H1 (cell line): ENCODE data around the gene MPP2. TPM values are rescaled to one million over a fixed set of nuclear protein-coding genes. Genes with fewer than 3 reads are reported as not detected.
A peak's percentile ranks its signal among the peaks of the same experiment; 100 is the strongest.

ENCODE experiments used
- CTCF ChIA-PET: fragments of 300-600 bp; sonication (Branson Sonifier 250); formaldehyde crosslinking; loops from one replicate; lab custom pipeline; 2021; ENCODE audit not compliant: partially characterized antibody; lab: Charles Lee
- POLR2A ChIA-PET: fragments of 300-600 bp; sonication (Branson Sonifier 250); formaldehyde crosslinking; loops from one replicate; lab custom pipeline; 2021; ENCODE audit warnings: inconsistent platforms; ENCODE audit not compliant: partially characterized antibody; lab: Charles Lee
- DNase-seq, 2 experiments: peaks; one replicate each; pipeline versions ENCODE4 v3.0.0 to v3.0.0-alpha.2; 2010 to 2022; ENCODE audit warnings: low spot score in 2 of 2, low read depth in 1 of 2, mixed read lengths in 1 of 2
- FAIRE-seq: peaks from 2 replicates; lab custom pipeline; 2011; peaks lifted over from hg19 to GRCh38; lab: Jason Lieb, UNC
- H2AFZ ChIP-seq: 2 replicates; pipeline ENCODE4 v1.8.1; 2012; ENCODE audit warnings: low read length, inconsistent platforms
- H2AK5ac ChIP-seq: 2 replicates; pipeline ENCODE4 v1.6.1; 2013; ENCODE audit warnings: low read depth, low read length
- H2BK120ac ChIP-seq: replicated peaks from 2 replicates; pipeline ENCODE3; 2013; ENCODE audit warnings: low read depth, low read length, inconsistent platforms
- H2BK12ac ChIP-seq: 2 replicates; pipeline ENCODE4 v1.6.1; 2013; ENCODE audit warnings: low read depth, low read length
- H2BK15ac ChIP-seq: 2 replicates; pipeline ENCODE4 v1.6.1; 2013; ENCODE audit warnings: low read length
- H2BK20ac ChIP-seq: 2 replicates; pipeline ENCODE4 v1.6.1; 2013; ENCODE audit warnings: low read length
- H2BK5ac ChIP-seq: 2 replicates; pipeline ENCODE4 v1.6.1; 2013; ENCODE audit warnings: low read depth, low read length
- H3K14ac ChIP-seq: 2 replicates; pipeline ENCODE4 v1.6.1; 2013; ENCODE audit warnings: inconsistent platforms; ENCODE audit not compliant: insufficient read length
- H3K18ac ChIP-seq: 2 replicates; pipeline ENCODE4 v1.6.1; 2013; ENCODE audit warnings: low read length; ENCODE audit errors: extremely low read depth
- H3K23ac ChIP-seq: 2 replicates; pipeline ENCODE4 v1.6.1; 2013; ENCODE audit warnings: inconsistent platforms; ENCODE audit not compliant: insufficient read length
- H3K23me2 ChIP-seq: 2 replicates; pipeline ENCODE4 v1.6.1; 2013; ENCODE audit warnings: low read depth, low read length
- H3K27ac ChIP-seq: 2 replicates; pipeline ENCODE4 v1.6.1; 2011; ENCODE audit warnings: low read depth, low read length, inconsistent platforms
- H3K27me3 ChIP-seq, 4 experiments: replicated peaks in 1 of 4; 1 replicate in 1 of 4; 2 replicates in 3 of 4; pipeline versions ENCODE4 v1.6.1 to v1.8.1; 2011 to 2013; ENCODE audit warnings: low read length in 3 of 4, mild to moderate bottlenecking in 3 of 4, inconsistent platforms in 2 of 4, mixed read lengths in 2 of 4, moderate library complexity in 1 of 4; ENCODE audit not compliant: control insufficient read depth in 3 of 4, insufficient read depth in 3 of 4; ENCODE audit errors: extremely low read depth in 1 of 4
- H3K36me3 ChIP-seq, 4 experiments: 2 replicates each; pipeline versions ENCODE4 v1.6.1 to v1.8.1; 2011 to 2013; ENCODE audit warnings: mild to moderate bottlenecking in 4 of 4, low read length in 3 of 4, moderate library complexity in 2 of 4, control low read depth in 1 of 4, inconsistent platforms in 1 of 4; ENCODE audit not compliant: insufficient read depth in 4 of 4, control insufficient read depth in 2 of 4
- H3K4ac ChIP-seq: replicated peaks from 2 replicates; pipeline ENCODE3; 2013; ENCODE audit warnings: low read length, low read depth, mixed read lengths, inconsistent platforms; ENCODE audit not compliant: insufficient read length
- H3K4me1 ChIP-seq, 4 experiments: replicated peaks in 1 of 4; 1 replicate in 1 of 4; 2 replicates in 3 of 4; pipeline versions ENCODE4 v1.6.1 to v1.8.1; 2011 to 2013; ENCODE audit warnings: low read length in 3 of 4, inconsistent platforms in 2 of 4, mixed read lengths in 1 of 4; ENCODE audit not compliant: insufficient read depth in 4 of 4, control insufficient read depth in 3 of 4
- H3K4me2 ChIP-seq, 2 experiments: 2 replicates each; pipeline versions ENCODE4 v1.6.1 to v1.8.1; 2011 to 2013; ENCODE audit warnings: low read depth in 2 of 2, low read length in 2 of 2, control low read depth in 1 of 2, inconsistent platforms in 1 of 2, mild to moderate bottlenecking in 1 of 2; ENCODE audit not compliant: insufficient read depth in 1 of 2
- H3K4me3 ChIP-seq, 4 experiments: fragments of 200-600, 300-600 bp in 1 of 4; sonication (generic), shearing (Covaris generic), sonication (Bioruptor Twin) in 1 of 4; 2 replicates each; pipeline versions ENCODE4 v1.5.1 to v1.8.1; 2011 to 2016; ENCODE audit warnings: low read length in 4 of 4, low read depth in 3 of 4, control low read depth in 2 of 4, inconsistent platforms in 2 of 4, mild to moderate bottlenecking in 2 of 4, mixed read lengths in 1 of 4, moderate library complexity in 1 of 4; ENCODE audit not compliant: insufficient read depth in 2 of 4; ENCODE audit errors: extremely low read depth in 1 of 4
- H3K56ac ChIP-seq: replicated peaks from 2 replicates; pipeline ENCODE3; 2013; ENCODE audit warnings: low read depth, mild to moderate bottlenecking, mixed read lengths, low read length, inconsistent platforms; ENCODE audit not compliant: insufficient read length
- H3K79me1 ChIP-seq: 2 replicates; pipeline ENCODE4 v1.6.1; 2013; ENCODE audit warnings: low read depth, low read length, control low read depth
- H3K79me2 ChIP-seq, 2 experiments: 2 replicates each; pipeline versions ENCODE4 v1.6.1 to v1.8.1; 2012 to 2013; ENCODE audit warnings: low read length in 2 of 2, mild to moderate bottlenecking in 2 of 2, inconsistent platforms in 1 of 2; ENCODE audit not compliant: insufficient read depth in 2 of 2, control insufficient read depth in 1 of 2
- H3K9ac ChIP-seq, 4 experiments: replicated peaks in 1 of 4; 1 replicate in 1 of 4; 2 replicates in 3 of 4; pipeline versions ENCODE4 v1.6.1 to v1.8.1; 2011 to 2013; ENCODE audit warnings: low read depth in 3 of 4, low read length in 3 of 4, control low read depth in 2 of 4, mild to moderate bottlenecking in 2 of 4, moderate library complexity in 2 of 4, inconsistent platforms in 1 of 4; ENCODE audit errors: extremely low read depth in 1 of 4
- H3K9me3 ChIP-seq, 2 experiments: 2 replicates each; pipeline versions ENCODE4 v1.6.1 to v1.8.1; 2012 to 2013; ENCODE audit warnings: mild to moderate bottlenecking in 2 of 2, moderate library complexity in 2 of 2, control low read depth in 1 of 2, inconsistent platforms in 1 of 2, low read depth in 1 of 2, low read length in 1 of 2, mixed read lengths in 1 of 2; ENCODE audit not compliant: insufficient read depth in 2 of 2
- H4K20me1 ChIP-seq, 2 experiments: replicated peaks in 1 of 2; 2 replicates each; pipeline versions ENCODE3 to v1.8.1; 2011 to 2013; ENCODE audit warnings: inconsistent platforms in 2 of 2, low read length in 2 of 2, mild to moderate bottlenecking in 1 of 2; ENCODE audit not compliant: insufficient read depth in 2 of 2, control insufficient read depth in 1 of 2
- H4K5ac ChIP-seq: 2 replicates; pipeline ENCODE4 v1.6.1; 2013; ENCODE audit warnings: low read length, low read depth, mixed read lengths, inconsistent platforms; ENCODE audit not compliant: insufficient read length
- H4K8ac ChIP-seq: 2 replicates; pipeline ENCODE4 v1.8.0; 2013; ENCODE audit warnings: mild to moderate bottlenecking, moderate library complexity, low read length, inconsistent platforms; ENCODE audit not compliant: insufficient read depth; ENCODE audit errors: extremely low read depth
- H4K91ac ChIP-seq: replicated peaks from 2 replicates; pipeline ENCODE3; 2013; ENCODE audit warnings: low read length, mixed read lengths, inconsistent platforms; ENCODE audit not compliant: insufficient read length
- CREB1 ChIP-seq: IDR thresholded peaks from 2 replicates; pipeline ENCODE4 v1.6.1; 2012; ENCODE audit warnings: inconsistent platforms
- EGR1 ChIP-seq: IDR thresholded peaks from 2 replicates; pipeline ENCODE4 v1.6.1; 2011; ENCODE audit warnings: low read depth, low read length, borderline replicate concordance
- EZH2 ChIP-seq: fragments of 200-600 bp; sonication (generic); IDR thresholded peaks from 2 replicates; pipeline ENCODE4 v1.7.1; 2012; ENCODE audit warnings: low read depth, mild to moderate bottlenecking, moderate library complexity, low read length, inconsistent platforms; ENCODE audit not compliant: severe bottlenecking
- GTF2F1 ChIP-seq: IDR thresholded peaks from 2 replicates; pipeline ENCODE4 v1.6.1; 2012; ENCODE audit warnings: low read depth, low read length, improper control_type of control experiment, borderline replicate concordance
- JUND ChIP-seq: IDR thresholded peaks from 2 replicates; pipeline ENCODE4 v1.6.1; 2011; ENCODE audit warnings: mild to moderate bottlenecking, improper control_type of control experiment, low read length
- SIX5 ChIP-seq: IDR thresholded peaks from 2 replicates; pipeline ENCODE4 v1.6.1; 2011; ENCODE audit warnings: mild to moderate bottlenecking, low read depth, low read length
- WGBS, 2 experiments: shearing (Covaris generic) in 1 of 2; methylation state at CpG; one replicate each; pipeline versions ENCODE4 v1.1.6 to v1.1.7; 2013 to 2015; ENCODE audit warnings: low lambda C conversion rate in 2 of 2, mixed read lengths in 2 of 2, inconsistent platforms in 1 of 2, low coverage in 1 of 2, missing lambda C conversion rate in 1 of 2; ENCODE audit not compliant: insufficient replicate concordance in 2 of 2, insufficient coverage in 1 of 2, insufficient read length in 1 of 2; ENCODE audit errors: extremely low coverage in 1 of 2, missing lambda C conversion rate in 1 of 2; 5-methylcytosine and 5-hydroxymethylcytosine counted together
- polyA plus RNA-seq, 7 experiments: library from polyadenylated mRNA; depleted of rRNA in 3 of 7; stranded (reverse) in 5 of 7; unstranded in 2 of 7; fragments of >200 nt in 5 of 7; fragments of 200-250 nt in 2 of 7; gene quantifications; 1 replicate in 5 of 7; 2 replicates in 1 of 7; 4 replicates in 1 of 7; pipeline versions ENCODE4 v1.2.1 to v1.2.3, GENCODE V29; 2011 to 2013; ENCODE audit warnings: missing spikeins in 2 of 7, mixed read lengths in 2 of 7
- total RNA-seq: library from RNA; stranded (reverse); fragmentation: NEBNext Ultra II Directional; extraction: Animal tissue kit (Norgen Biotek cat#: 25700); gene quantifications from 2 replicates; pipeline ENCODE4 v1.2.1, GENCODE V29; 2021
- TF ChIP-seq, protein P1 (sequence below): IDR thresholded peaks from 2 replicates; pipeline ENCODE4 v1.6.1; 2011; ENCODE audit warnings: low read depth, mild to moderate bottlenecking, low read length; ENCODE audit not compliant: insufficient read depth
- TF ChIP-seq, protein P2 (sequence below): IDR thresholded peaks from 2 replicates; pipeline ENCODE4 v1.6.1; 2012; ENCODE audit warnings: low read length, inconsistent platforms
- TF ChIP-seq, protein P3 (sequence below): IDR thresholded peaks from 2 replicates; pipeline ENCODE4 v1.6.1; 2012; ENCODE audit warnings: inconsistent platforms

MPP2 gene
- total and polyA plus RNA-seq, 2 of the 8 experiments (the other 6 are each of a cell fraction or from before 2014, with no cell fraction given) = 30.9 to 34.1 TPM

DNA sequence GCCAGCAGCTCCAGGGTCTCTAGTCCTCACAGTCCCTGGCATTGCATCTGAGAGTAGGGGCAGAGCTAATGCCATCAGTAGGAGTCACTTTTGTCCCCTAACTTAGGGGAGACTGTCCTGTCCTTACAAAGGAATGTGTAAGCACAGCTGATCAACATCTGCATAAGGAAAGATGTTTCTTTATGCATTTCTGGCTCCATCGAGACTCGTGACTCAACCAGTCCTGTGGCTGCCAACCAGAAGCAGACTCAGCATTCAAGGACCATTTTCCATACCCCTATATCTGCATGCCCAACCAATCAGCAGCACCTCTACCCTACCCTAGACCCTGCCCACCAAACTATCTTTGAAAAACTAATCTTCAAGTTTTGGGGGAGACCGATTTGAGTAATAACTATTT, 8.2 kb upstream of the MPP2 start:
- peaks cover 0 to 9% (median 7%) of the 10 kb centered on the region in 4 experiments; a peak in 5 of 7 replicates for H3K27me3 ChIP-seq
- H2AK5ac ChIP-seq = no peak overlapping the region; the same call in 1 of the 2 replicates
- H3K79me1 ChIP-seq = no peaks in the 10 kb centered on the region
- peak overlapping the region; percentile 75; the same call in 1 of the 2 replicates for H2BK12ac ChIP-seq
- no peak overlapping the region for H2BK15ac ChIP-seq
- no peak overlapping the region for H3K4me3 ChIP-seq
- H3K27ac ChIP-seq = no peak overlapping the region
- no peak overlapping the region for H2AFZ ChIP-seq
- ChIA-PET CTCF (interaction anchor here (0.5 to 13.7 kb wide), 10 partner anchors 9 to 78 kb away, joined by 3 to 106 read pairs (median 3); partner anchors contain the start of genes MPP2 and PPY), POLR2A (interaction anchor here (1.0 to 1.3 kb wide), 2 partner anchors 10 kb away, joined by 3 read pairs; no protein-coding TSS in a partner anchor)
- peaks cover 8% of the 10 kb centered on the region for H3K23me2 ChIP-seq
- peaks cover 0 to 8% (median 6%) of the 10 kb centered on the region in 4 experiments; a peak in 5 of 7 replicates for H3K4me1 ChIP-seq
- H3K14ac ChIP-seq = no peak overlapping the region
- no peak overlapping the region; a peak in 1 of 4 replicates for H3K4me2 ChIP-seq
- no peak overlapping the region for H2BK120ac ChIP-seq
- no peak overlapping the region for H3K23ac ChIP-seq
- no peaks in the 10 kb centered on the region; a peak in 1 of 8 replicates for H3K36me3 ChIP-seq
- no peak overlapping the region for H4K5ac ChIP-seq
- peaks cover 0 to 7% of the 10 kb centered on the region in 2 experiments for H4K20me1 ChIP-seq
- H3K4ac ChIP-seq = no peak overlapping the region
- H3K9me3 ChIP-seq = no peaks in the 10 kb centered on the region
- TF ChIP-seq CREB1 (no peak), JUND (no peak), SIX5 (no peak), EGR1 (no peak), GTF2F1 (no peak), EZH2 (no peak)
- TF ChIP-seq, protein P1, sequence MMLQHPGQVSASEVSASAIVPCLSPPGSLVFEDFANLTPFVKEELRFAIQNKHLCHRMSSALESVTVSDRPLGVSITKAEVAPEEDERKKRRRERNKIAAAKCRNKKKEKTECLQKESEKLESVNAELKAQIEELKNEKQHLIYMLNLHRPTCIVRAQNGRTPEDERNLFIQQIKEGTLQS = no peak
- TF ChIP-seq, protein P2, sequence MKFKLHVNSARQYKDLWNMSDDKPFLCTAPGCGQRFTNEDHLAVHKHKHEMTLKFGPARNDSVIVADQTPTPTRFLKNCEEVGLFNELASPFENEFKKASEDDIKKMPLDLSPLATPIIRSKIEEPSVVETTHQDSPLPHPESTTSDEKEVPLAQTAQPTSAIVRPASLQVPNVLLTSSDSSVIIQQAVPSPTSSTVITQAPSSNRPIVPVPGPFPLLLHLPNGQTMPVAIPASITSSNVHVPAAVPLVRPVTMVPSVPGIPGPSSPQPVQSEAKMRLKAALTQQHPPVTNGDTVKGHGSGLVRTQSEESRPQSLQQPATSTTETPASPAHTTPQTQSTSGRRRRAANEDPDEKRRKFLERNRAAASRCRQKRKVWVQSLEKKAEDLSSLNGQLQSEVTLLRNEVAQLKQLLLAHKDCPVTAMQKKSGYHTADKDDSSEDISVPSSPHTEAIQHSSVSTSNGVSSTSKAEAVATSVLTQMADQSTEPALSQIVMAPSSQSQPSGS = no peak
- TF ChIP-seq, protein P3, sequence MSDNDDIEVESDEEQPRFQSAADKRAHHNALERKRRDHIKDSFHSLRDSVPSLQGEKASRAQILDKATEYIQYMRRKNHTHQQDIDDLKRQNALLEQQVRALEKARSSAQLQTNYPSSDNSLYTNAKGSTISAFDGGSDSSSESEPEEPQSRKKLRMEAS = no peak
- H2BK20ac ChIP-seq = no peak overlapping the region
- H2BK5ac ChIP-seq = no peak overlapping the region
- no peak overlapping the region for H3K56ac ChIP-seq
- H3K79me2 ChIP-seq = no peaks in the 10 kb centered on the region
- no peak overlapping the region for H3K9ac ChIP-seq
- no peak overlapping the region for H3K18ac ChIP-seq
- FAIRE-seq (no peak), DNase-seq (no peak)
- no peak overlapping the region; the same call in none of the 2 replicates for H4K8ac ChIP-seq
- WGBS, 2 experiments = 70% methylated on average over 3 of the region's 3 CpGs; no CpG with 5 or more reads in 1 of the 2 experiments
- no peak overlapping the region for H4K91ac ChIP-seq
